Measurements from ENCODE around the gene ATRNL1.

DNA sequence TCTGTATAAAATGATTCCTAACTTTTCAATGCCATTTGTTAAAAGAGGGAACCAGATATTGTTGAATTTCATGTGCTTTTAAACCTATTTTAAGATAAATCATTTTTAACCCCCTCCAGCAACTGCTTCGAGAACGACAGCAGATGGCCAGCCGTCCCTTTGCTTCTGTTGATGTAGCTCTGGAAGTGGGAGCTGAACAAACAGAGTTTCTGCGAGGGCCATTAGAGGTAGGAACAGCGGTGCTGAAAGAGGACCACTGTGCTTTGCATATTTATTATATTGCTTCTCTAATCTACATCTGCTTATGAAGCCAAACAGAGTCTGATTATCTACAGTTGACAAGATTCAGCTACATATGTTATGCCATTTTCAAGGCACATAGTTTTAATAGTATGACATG, 634.0 kb downstream of the ATRNL1 start:
- TF ChIP-seq, protein P1, sequence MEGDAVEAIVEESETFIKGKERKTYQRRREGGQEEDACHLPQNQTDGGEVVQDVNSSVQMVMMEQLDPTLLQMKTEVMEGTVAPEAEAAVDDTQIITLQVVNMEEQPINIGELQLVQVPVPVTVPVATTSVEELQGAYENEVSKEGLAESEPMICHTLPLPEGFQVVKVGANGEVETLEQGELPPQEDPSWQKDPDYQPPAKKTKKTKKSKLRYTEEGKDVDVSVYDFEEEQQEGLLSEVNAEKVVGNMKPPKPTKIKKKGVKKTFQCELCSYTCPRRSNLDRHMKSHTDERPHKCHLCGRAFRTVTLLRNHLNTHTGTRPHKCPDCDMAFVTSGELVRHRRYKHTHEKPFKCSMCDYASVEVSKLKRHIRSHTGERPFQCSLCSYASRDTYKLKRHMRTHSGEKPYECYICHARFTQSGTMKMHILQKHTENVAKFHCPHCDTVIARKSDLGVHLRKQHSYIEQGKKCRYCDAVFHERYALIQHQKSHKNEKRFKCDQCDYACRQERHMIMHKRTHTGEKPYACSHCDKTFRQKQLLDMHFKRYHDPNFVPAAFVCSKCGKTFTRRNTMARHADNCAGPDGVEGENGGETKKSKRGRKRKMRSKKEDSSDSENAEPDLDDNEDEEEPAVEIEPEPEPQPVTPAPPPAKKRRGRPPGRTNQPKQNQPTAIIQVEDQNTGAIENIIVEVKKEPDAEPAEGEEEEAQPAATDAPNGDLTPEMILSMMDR (IDR thresholded peaks at IDR 0.05) = no peak
- no peak for TF ChIP-seq POLR2AphosphoS5 (IDR thresholded peaks at IDR 0.05)
- TF ChIP-seq POLR2A (IDR thresholded peaks at IDR 0.05) = no peak
- no peak for TF ChIP-seq EP300 (IDR thresholded peaks at IDR 0.05)
